HG03432 (cell line): ENCODE data around the gene BBX.
"Not testable (repeated sequence)": the region's sequence is repeated elsewhere in the genome, so short reads cannot be mapped to it uniquely, and the experiment has no call there.

Experiments used
- ATAC-seq: cut with Tn5 transposase; IDR thresholded peaks from one replicate; pipeline ENCODE4 v1.9.1; 2021; ENCODE audit warnings: mild to moderate bottlenecking, moderate library complexity; ENCODE audit not compliant: unreplicated experiment

Gene BBX

GRCh38 chr3:107833043-107833442, 310.3 kb downstream of the BBX start:
- ATAC-seq = no peak

- ATAC-seq = no peak
Observed at GRCh38 chr3:107833722-107834416, 311.1 kb downstream of the BBX start.

GRCh38 chr3:107835001-107835400, 312.2 kb downstream of the BBX start:
- not testable (repeated sequence) for ATAC-seq

- ATAC-seq = no peak
Observed at GRCh38 chr3:107837895-107838612, 315.3 kb downstream of the BBX start.

GRCh38 chr3:107841831-107842230, 319.1 kb downstream of the BBX start:
- ATAC-seq = no peak

GRCh38 chr3:107842940-107843339, 320.2 kb downstream of the BBX start:
- ATAC-seq = no peak

- ATAC-seq = no peak
Observed at GRCh38 chr3:107845380-107846278, 322.9 kb downstream of the BBX start.

- no peak for ATAC-seq
Observed at GRCh38 chr3:107846279-107846852, 323.6 kb downstream of the BBX start.

GRCh38 chr3:107847791-107848190, 325.0 kb downstream of the BBX start:
- ATAC-seq = no peak

GRCh38 chr3:107848351-107848915, 325.7 kb downstream of the BBX start:
- no peak for ATAC-seq

GRCh38 chr3:107850681-107851080, 327.9 kb downstream of the BBX start:
- peak; percentile 71 for ATAC-seq

- ATAC-seq = no peak
Observed at GRCh38 chr3:107853821-107854220, 331.1 kb downstream of the BBX start.

GRCh38 chr3:107854733-107855132, 332.0 kb downstream of the BBX start:
- no peak for ATAC-seq

- ATAC-seq = peak; percentile 86
Observed at GRCh38 chr3:107855710-107856109, 332.9 kb downstream of the BBX start.

GRCh38 chr3:107857854-107858253, 335.1 kb downstream of the BBX start:
- no peak for ATAC-seq

GRCh38 chr3:107858876-107859275, 336.1 kb downstream of the BBX start:
- no peak for ATAC-seq
